ENCODE measurements around the gene CEP78.
"Not testable (repeated sequence)": the region's sequence is repeated elsewhere in the genome, so short reads cannot be mapped to it uniquely, and the experiment has no call there.

The CEP78 gene

GRCh38 chr9:78284181-78284580 lies 48.3 kb downstream of the CEP78 start:
- in situ Hi-C loops (cut with HindIII; ENCODE audit: low sequenced_read_pairs): not testable (repeated sequence)

DNA sequence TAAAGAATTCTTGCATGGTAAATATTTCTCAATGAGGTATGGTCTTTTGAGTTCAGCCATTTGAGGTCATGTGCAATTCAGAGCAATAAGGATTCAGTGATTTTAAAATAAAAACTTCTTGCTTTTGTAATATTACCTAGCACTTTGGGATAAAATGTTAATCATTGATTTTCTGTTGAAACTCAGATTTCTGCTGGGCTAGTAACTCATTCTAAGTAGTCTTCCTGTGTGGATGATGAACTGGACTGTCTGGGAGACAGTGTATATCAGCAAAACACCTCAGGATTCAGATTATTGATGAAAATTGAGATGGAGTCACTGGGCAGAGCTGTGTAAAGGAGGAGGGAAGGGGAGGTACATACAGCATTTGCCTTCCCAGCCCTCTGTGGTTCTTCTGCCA lies 50.2 kb downstream of the CEP78 start:
- in situ Hi-C loops (cut with HindIII; ENCODE audit: low sequenced_read_pairs): no loop called here

- in situ Hi-C loops (cut with HindIII; ENCODE audit: low sequenced_read_pairs): no loop called here
Observed at GRCh38 chr9:78286946-78287388, 51.1 kb downstream of the CEP78 start.

- in situ Hi-C loops (cut with HindIII; ENCODE audit: low sequenced_read_pairs): no loop called here
Observed at GRCh38 chr9:78288214-78288892, 52.5 kb downstream of the CEP78 start.

DNA sequence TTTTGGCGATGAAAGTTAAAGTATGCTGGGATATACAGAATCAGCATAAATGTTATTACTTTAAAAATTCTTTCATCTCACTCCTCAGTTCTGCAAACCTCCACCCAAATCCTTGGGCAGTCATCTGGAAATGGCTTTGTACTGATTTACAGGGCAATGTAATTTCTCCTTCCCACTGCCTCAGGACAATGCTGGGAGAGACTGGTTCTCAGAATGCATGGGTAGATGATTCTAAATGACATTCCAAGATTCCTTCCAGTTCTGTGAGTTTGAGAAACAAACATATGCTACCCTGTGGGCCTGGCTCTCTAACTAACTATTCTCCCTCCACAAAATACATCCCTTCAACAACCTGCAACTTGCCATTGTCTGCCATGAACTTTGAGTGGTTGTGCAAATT lies 53.6 kb downstream of the CEP78 start:
- in situ Hi-C loops (cut with HindIII; ENCODE audit: low sequenced_read_pairs): no loop called here

DNA sequence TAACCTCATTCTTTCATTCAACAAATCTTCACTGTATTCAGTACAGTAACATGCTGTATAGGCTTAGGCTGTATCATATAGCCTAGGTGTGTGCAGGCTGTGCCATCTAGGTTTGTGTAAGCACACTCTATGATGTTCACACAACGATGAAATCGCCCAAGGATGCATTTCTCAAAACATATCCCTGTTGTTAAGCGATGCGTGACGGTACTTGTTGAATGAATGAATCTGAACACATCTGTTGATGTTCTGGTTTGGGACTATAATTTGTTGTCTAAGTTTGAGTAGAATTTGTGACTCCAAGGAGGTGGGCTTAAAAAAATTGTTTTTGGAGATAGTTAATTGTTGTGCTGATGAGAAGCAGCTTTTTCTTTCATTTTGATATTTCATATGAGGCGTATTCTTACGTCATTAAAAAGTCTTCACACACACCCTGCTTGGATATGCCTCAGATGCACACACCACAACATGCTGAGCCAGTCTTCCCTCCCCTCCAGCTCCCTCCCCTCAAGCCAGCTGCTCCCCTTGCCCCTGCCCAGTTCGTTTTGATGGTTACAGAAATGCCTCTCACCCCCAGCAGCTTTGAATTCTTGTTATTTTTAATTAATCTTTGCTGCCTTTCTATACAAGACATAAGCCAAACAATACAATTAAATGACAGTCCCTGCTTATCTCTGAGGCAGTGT lies 55.5 kb downstream of the CEP78 start:
- in situ Hi-C loops (cut with HindIII; ENCODE audit: low sequenced_read_pairs): no loop called here

DNA sequence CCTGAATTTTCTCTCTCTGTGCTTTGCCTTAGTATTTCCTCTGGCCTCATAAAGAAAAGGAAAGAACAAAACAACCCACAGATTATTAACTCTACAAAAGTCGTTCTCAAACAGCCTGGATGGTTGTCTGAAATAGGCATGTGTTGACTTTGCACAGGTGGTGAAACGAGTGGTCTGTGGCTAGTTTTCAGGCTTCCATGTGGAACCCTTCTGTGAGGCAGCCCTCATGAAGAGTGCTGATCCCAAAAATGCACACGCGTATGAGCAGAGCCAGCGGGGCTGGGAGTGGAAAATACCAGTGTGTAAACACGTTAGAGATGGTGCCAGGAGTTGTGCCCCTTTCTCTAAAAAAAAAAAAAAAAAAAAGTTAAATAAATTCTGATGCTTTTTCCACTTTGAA lies 56.2 kb downstream of the CEP78 start:
- in situ Hi-C loops (cut with HindIII; ENCODE audit: low sequenced_read_pairs): no loop called here

DNA sequence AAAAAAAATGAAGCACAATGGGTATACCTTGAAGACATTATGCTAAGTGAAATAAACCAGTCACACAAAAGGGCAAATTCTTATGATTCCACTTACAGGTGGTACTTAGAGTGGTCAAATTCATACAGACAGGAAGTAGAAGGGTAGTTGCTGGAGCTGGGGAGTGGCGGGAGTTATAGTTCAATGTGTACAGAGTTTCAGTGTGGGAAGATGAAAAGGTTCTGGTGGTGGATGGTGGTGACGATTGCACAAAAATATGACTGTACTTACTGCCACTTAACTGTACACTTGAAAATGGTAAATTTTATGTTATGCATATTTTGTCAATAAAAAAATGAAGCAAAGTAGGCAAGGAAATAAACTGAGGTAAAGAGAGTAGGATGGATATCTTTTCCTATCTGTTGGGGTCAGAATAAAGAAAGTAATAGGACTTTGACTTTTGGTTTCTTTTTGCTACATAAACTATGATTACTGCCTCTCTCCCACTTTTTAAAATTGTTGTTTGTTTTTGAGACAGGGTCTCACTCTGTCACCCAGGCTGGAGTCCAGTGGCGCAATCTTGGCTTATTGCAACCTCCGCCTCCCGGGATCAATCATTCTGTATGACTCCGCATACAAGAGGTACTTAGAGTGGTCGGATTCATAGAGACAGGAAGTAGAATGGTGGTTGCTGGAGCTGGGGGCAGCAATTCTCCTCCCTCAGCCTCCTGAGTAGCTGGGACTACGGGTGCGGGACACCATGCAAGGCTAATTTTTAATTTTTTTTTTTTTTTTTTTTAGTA lies 57.0 kb downstream of the CEP78 start:
- in situ Hi-C loops (cut with HindIII; ENCODE audit: low sequenced_read_pairs): no loop called here

- in situ Hi-C loops (cut with HindIII; ENCODE audit: low sequenced_read_pairs): no loop called here
Observed at GRCh38 chr9:78294290-78295176, 58.7 kb downstream of the CEP78 start.

- in situ Hi-C loops (cut with HindIII; ENCODE audit: low sequenced_read_pairs): no loop called here
Observed at GRCh38 chr9:78295177-78295575, 59.3 kb downstream of the CEP78 start.

GRCh38 chr9:78295731-78296130 lies 59.9 kb downstream of the CEP78 start:
- in situ Hi-C loops (cut with HindIII; ENCODE audit: low sequenced_read_pairs): no loop called here

- in situ Hi-C loops (cut with HindIII; ENCODE audit: low sequenced_read_pairs): no loop called here
Observed at GRCh38 chr9:78296201-78296892, 60.5 kb downstream of the CEP78 start.

DNA sequence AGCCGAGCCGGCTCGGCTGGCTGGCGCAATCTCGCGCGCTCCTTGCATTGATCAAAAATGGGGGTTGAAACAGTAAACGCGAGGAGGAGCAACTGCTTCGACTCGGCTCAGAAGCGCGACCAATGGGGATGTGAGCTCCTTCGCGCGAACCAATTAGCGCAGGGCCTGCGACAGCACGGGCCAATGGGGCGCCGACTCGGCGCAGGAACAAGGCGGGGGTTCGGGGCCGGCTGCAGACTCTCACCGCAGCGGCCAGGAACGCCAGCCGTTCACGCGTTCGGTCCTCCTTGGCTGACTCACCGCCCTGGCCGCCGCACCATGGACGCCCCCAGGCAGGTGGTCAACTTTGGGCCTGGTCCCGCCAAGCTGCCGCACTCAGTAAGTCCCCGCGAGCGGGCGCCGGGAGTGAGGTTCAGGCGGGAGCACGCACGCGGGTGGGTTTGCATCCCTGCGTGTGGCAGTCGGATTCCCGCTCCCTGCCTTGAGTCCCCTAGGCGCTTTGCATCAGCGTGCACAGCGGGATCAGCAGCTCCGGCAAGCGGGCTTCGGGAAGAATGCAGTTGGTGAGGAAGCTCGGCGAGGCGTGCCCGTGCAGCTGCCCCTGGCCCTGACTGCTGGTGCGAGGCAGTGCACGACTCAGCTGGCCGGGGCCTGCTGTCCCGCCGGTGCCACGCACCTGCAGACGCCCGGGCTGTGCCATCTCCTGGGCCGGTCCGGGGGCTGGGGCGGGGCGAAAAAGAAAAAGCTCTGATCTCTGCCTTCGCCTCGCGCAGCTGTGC lies 61.2 kb downstream of the CEP78 start, which contains the start of gene PSAT1:
PSAT1 (plus strand) TSS at position 233 of the 779 bp plus-strand sequence; CDS start at position 319, 86 bp downstream.
- in situ Hi-C loops (cut with HindIII; ENCODE audit: low sequenced_read_pairs): no loop called here

DNA sequence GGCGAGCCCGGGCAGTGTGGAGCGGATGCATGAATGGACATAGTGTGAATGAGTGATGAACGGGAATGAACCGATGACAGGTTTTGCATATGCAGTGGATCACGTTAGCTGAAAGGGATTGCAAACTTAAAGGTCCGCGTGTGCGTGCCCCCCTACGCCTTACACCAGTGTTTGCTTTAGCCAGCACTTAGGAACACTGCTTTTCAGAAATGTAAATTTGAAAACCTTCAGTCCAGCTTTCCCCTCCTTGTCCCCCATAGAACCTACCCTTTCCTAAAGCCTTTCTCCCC lies 61.7 kb downstream of the CEP78 start:
- in situ Hi-C loops (cut with HindIII; ENCODE audit: low sequenced_read_pairs): no loop called here

DNA sequence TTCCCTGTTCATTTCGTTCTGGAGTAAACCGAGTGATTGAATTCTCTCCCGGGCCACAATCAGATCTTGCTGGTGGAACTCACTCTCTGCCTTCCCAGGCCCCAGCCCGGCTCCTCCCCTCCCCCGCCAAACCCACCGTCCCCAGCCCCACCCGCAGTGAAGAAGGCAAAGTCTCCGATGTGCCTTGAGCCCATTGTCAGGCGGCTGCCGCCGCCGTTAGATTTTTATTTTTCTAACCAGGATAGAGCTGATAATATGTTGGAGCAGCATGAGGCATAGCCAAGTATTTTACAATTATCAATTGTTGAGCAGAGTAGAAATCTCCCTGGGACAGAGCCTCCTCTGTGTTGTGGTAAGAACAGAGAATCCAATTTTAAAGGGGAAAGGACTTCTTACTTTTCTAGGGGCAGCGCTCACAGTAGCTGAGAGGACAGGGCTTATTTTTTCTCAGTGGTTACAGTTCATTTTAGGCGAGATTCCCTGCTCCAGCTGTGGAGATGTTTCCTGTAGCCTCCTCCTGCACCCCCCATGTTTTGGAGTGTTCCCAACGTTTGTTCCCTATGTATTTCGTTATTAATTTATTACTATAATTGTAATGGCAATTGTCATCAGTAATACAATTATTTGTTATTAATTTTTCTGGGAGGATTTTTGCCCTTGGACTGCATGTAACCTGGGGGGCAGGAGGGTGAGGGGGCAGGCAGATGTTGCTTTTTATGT lies 62.3 kb downstream of the CEP78 start:
- in situ Hi-C loops (cut with HindIII; ENCODE audit: low sequenced_read_pairs): no loop called here

GRCh38 chr9:78300209-78300608 lies 64.3 kb downstream of the CEP78 start:
- in situ Hi-C loops (cut with HindIII; ENCODE audit: low sequenced_read_pairs): no loop called here

DNA sequence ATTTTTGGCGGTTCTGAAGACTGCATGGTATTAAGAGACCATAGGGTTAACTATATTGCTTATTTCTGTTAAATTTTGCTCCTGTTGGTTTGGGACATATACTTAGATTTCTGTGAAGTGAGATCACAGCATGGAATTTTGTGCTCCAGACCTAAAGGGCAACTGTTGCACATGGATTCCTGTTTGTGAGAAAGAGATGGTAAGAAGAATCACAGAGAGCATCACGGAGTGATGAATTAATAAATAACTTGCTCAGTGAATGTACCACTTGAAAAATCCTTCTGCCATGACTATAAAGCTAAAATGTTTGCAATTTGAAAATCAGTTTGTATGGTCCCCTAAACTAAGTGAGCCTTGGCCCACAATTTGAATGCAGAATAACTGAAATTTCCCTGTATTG lies 65.6 kb downstream of the CEP78 start:
- in situ Hi-C loops (cut with HindIII; ENCODE audit: low sequenced_read_pairs): no loop called here

GRCh38 chr9:78303377-78304062 lies 67.6 kb downstream of the CEP78 start:
- in situ Hi-C loops (cut with HindIII; ENCODE audit: low sequenced_read_pairs): no loop called here

Data from DLD1 (cell line).